GM18508 (cell line): ENCODE results near the gene KCNH4.
"Not testable (repeated sequence)": the region's sequence is repeated elsewhere in the genome, so short reads cannot be mapped to it uniquely, and the experiment has no call there.

Experiments
- ATAC-seq: cut with Tn5 transposase; IDR thresholded peaks from one replicate; pipeline ENCODE4 v1.9.1; 2021; ENCODE audit warnings: moderate number of reproducible peaks; ENCODE audit not compliant: insufficient read depth, unreplicated experiment

The KCNH4 gene

GRCh38 chr17:42180411-42180921 is 476 bp downstream of the KCNH4 start:
- ATAC-seq = no peak

GRCh38 chr17:42179911-42180410 is 981 bp downstream of the KCNH4 start:
- ATAC-seq = no peak

GRCh38 chr17:42179335-42179734 is 1.6 kb downstream of the KCNH4 start:
- no peak for ATAC-seq

- ATAC-seq = no peak
These were observed 2.1 kb downstream of the KCNH4 start for GRCh38 chr17:42178817-42179216.

GRCh38 chr17:42177684-42178083 is 3.3 kb downstream of the KCNH4 start:
- ATAC-seq = no peak

- no peak for ATAC-seq
These were observed 6.7 kb downstream of the KCNH4 start for GRCh38 chr17:42174126-42174783.

GRCh38 chr17:42171831-42172230 is 9.1 kb downstream of the KCNH4 start:
- ATAC-seq = no peak

- ATAC-seq = no peak
These were observed 11.6 kb downstream of the KCNH4 start for GRCh38 chr17:42169351-42169750.

- ATAC-seq = no peak
These were observed 13.1 kb downstream of the KCNH4 start for GRCh38 chr17:42167807-42168206.

GRCh38 chr17:42166196-42166763 is 14.7 kb downstream of the KCNH4 start:
- ATAC-seq = no peak

GRCh38 chr17:42165751-42166150 is 15.2 kb downstream of the KCNH4 start:
- ATAC-seq = no peak

GRCh38 chr17:42163696-42164407 is 17.1 kb downstream of the KCNH4 start:
- ATAC-seq = no peak

GRCh38 chr17:42163113-42163512 is 17.8 kb downstream of the KCNH4 start:
- no peak for ATAC-seq

GRCh38 chr17:42160531-42160910 is 20.4 kb downstream of the KCNH4 start:
- ATAC-seq = no peak

- no peak for ATAC-seq
These were observed 21.0 kb downstream of the KCNH4 start for GRCh38 chr17:42159796-42160530.

GRCh38 chr17:42155614-42156045 is 25.3 kb downstream of the KCNH4 start:
- ATAC-seq = no peak

GRCh38 chr17:42153919-42154742 is 26.8 kb downstream of the KCNH4 start:
- ATAC-seq = no peak

GRCh38 chr17:42146911-42147607 is 33.9 kb downstream of the KCNH4 start:
- ATAC-seq = no peak

GRCh38 chr17:42143138-42143537 is 37.8 kb downstream of the KCNH4 start:
- ATAC-seq = not testable (repeated sequence)
